Measurements from ENCODE around the gene ADCY10.

DNA sequence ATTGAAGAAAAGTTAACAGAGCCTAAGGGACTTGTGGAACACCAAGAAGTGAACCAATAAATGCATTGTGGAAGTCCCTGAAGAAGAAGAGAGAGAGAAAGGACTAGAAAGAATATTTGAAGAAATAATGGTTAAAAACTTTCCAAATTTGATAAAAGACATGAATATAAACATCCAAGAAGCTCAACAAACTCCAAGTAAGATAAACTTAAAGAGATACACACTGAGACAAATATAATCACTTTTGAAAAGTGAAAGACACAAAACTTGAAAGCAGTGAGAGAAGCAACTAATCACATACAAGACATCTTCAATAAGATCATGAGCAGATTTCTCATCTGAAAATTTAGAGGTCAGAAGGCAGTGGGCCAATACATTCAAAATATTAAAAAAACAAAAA, 101.0 kb downstream of the ADCY10 start:
- TF ChIP-seq CTCF (IDR thresholded peaks at IDR 0.05; ENCODE audit: low read length) (no peak), EZH2 (IDR thresholded peaks at IDR 0.05; ENCODE audit: borderline replicate concordance, low read length) (no peak)

Measured in OCI-LY1 (cell line).